Limb (tissue), 2 donors: ENCODE data around the gene XIRP1.
"Not testable (repeated sequence)": the region's sequence is repeated elsewhere in the genome, so short reads cannot be mapped to it uniquely, and the experiment has no call there.

Experiments
- DNase-seq, 2 donors: peaks; one replicate each; pipeline ENCODE4 v3.0.0-alpha.2; 2016; ENCODE audit errors: extremely low spot score in 2 of 2

The XIRP1 gene

DNA sequence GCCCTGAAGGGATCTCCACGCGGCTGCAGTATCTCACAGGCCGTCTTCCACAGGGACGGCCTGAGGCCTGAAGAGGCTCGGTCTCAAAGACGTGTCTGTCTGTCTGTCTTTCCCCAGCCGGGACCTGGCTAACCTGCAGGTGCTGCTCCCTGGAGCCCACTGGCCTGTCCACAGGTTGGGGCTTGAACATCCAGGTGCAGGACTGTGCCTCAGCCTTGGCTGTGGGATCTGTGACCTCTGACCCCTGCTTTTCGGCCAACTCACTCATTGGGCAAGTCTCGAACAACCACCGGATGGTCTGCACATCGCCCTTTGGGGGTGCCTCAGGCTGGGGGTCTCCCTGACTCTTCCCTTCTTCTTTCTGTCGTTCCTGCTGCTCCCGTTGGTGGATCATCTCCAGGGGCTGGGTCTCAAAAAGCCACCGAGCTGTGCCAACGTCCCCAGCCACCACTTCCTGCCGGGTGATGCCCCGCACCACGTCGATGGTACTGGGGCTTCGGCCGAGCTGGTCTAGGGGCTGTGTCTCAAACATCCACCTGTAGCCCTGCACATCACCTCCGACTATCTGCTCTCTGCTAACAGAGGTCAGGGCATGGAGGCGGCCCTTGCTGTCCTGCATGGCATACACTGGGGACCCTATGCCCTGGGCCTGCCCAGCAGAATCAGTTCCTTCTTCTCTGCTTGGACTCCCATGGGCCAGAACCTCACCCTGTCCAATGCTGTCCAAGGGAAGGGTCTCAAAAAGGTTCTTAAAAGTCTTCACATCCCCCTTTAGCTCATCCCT, 4.8 kb downstream of the XIRP1 start:
- DNase-seq: no peak

GRCh38 chr3:39186692-39187151, 5.7 kb downstream of the XIRP1 start:
- DNase-seq: no peak

- no peak for DNase-seq
Observed at GRCh38 chr3:39185959-39186691, 6.3 kb downstream of the XIRP1 start.

GRCh38 chr3:39185326-39185958, 7.0 kb downstream of the XIRP1 start:
- DNase-seq: no peak

DNA sequence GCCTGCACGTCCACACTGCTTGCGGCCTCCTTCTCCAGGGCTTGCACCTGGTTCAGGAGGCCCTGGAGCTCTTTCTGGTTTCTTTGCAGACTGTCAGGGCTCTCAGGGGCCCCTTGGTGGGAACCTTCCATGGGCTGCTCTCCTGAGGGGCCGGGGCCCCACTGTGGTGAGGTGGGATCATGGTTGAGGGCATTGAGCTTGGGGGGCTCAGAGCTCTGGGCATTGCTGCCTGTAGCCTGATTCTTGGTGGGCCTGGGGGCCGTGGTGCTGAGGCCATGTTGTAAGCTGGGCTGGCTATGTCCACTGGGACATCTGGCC, 7.5 kb downstream of the XIRP1 start:
- DNase-seq: no peak

GRCh38 chr3:39184081-39184967, 8.1 kb downstream of the XIRP1 start:
- DNase-seq: no peak

- no peak for DNase-seq
Observed at GRCh38 chr3:39183211-39184080, 8.9 kb downstream of the XIRP1 start.

- DNase-seq: no peak
Observed at GRCh38 chr3:39181408-39182335, 10.7 kb downstream of the XIRP1 start.

DNA sequence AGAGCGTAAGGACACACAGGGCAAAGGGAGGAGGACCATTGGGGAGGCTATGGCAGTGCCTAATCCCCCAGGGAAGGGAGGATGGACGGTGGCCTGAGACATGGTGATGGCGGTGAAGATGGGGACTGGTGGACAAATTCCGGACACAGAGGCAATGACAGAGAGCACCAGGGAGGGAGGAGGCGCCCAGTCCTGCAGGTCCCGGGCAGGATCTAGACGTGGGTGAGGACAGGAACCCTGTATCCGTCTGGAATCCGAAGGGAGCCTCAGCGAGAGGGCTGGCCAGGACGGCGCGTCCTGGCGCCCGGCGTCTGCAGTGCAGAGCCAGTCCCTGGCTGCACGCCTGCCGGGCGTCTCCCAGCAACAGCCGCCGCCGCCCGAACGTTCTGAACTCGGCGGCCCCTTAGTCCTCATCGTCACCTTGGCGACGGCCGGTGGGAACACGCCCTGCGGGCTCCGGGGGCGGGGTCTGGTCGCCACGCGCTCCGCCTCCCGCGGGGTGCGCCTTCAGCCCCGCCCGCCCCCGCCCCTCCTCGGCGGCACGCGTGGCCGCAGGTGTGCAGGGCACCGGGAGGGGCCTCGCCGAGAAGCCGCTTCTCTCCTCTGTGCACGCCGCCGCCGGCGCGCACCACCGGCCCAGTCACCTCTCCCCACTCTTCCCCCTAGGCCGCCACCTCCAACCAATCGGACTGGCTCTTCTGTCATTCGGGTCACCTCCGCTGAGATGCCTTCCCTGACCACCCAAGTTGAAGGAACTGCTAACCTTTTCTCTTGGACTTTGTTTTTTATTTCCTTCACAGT, 11.6 kb downstream of the XIRP1 start:
- DNase-seq: peak; percentile 86 to 90

- DNase-seq: no peak
Observed at GRCh38 chr3:39180183-39180545, 12.2 kb downstream of the XIRP1 start.

DNA sequence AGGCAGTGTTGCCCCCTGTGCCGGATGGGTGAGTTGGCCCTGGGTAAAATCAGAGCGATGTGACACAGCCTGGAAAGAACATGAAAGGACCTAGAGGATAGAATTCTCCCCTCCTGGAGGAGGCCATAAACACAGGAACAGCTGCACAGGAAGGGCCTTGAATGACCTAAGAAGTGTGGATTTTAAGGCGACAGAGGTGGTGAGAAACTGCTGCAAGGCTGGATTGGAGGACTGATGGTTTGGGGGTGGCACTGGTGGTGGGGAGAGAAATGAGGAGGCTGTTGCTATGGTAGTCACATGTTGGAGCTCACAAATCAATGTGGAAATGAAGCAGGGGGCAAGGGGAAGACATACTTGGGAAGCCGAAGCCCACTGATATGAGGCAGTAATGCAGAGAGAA, 13.8 kb downstream of the XIRP1 start:
- no peak for DNase-seq

DNA sequence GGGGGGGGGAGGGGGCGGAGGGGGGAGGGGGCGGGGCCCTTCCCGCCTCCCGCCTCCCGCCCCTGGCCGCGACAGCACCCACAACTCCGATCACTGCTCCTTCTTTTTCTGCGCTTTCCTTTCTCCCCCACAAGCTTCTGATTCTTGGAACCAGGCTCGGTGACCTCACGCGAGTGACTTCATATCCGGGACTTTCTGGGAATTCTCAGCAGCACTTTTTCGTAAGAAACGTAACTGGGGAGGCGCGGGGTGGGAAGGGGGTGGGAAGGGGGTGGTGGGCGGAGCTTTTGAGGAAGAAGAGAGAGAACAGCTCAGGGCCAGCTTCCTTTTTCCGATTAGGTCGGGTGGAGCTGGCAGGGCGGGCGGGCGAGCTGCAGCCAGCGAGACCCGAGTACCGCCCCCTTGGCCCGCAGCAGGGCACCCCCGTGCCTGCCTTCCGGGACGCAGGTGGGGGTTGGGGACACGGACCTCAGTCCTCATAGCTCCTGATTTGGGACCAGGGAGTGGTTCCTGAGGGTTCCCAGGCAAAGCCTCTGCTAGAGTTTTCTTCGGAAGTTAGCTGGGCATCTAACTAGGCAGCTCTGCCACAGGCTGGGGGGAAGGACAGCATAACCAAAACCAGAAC, 14.6 kb downstream of the XIRP1 start:
- DNase-seq: peak; percentile 92

DNA sequence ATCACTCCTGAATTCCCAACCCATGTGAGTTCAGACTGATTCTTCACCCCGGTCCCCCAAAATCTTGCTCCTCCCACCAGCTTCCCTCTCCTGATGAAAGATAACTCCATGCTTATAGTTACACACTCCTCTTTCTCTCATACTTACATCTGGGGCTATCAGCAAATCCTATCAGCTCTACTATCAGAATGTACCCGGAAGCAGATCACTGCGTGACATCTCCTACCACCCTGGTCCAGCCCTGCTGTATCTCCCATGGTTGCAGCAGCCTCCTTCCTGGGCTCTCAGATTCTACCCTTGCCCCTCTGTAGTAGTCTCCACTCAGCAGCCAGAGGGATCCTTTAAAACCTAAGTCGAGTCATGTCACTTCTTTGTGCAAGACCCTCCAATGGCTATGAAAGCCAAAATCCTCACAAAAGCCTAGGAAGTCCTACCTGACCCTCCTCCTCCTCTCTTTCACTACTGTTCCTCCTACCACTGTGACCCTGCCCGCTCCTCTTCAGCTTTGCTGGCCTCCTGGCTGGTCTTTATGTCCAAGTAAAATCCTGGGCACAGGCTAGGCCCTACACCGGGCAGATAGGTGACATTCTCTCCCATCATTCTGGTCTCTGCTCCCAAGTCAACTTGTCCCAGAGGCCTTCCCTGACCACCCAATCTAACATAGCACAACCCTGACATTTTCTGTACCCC, 16.2 kb downstream of the XIRP1 start:
- no peak for DNase-seq

DNA sequence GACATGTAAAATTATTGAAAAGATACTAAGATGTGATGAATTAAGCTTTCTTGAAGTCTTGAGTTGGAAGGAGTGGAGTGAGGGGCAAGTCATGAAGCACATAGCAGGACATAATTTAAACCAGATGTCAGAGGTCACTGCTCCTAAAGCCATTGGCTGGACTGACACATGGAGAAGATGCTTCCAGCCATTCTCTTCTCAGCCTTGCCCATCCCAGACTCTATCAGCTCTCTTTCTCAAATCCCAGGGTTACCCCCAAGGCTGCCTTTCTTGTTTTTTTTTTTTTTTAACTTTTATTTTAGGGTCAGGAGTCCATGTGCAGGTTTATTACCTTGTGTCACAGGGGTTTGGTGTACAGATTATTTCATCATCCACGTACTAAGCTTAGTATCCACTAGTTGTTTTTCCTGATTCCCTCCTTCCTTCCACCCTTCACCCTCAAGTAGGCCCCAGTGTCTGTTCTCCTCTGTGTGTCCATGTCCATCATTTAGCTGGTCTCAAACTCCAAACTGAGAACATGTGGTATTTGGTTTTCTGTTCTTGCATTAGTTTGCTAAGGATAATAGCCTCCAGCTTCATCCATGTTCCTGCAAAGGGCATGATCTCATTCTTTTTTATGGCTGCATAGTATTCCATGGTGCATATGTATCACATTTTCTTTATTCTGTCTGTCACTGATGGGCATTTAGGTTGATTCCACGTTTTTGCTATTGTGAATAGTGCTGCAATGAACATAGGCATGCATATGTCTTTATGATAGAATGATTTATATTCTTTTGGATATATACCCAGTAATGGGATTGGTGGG, 18.9 kb downstream of the XIRP1 start:
- DNase-seq: no peak

DNA sequence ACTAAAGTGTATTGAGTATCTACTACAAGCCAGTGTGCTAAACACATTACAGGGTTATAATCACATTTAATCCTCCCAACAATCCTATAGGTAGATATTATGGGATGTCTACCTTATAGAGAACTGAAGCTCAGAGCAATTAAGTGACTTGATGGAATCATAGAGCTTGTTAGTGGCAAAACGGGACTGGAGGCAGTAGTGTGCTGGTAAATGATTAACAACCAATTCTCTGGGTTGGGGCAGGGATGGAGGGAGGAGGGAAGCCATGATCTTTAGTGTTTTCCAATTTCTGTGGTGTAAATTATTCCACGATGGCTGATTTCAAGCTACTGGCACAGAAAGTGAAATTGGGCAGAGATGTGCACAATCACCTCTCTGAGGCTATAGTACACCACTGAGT, 20.5 kb downstream of the XIRP1 start:
- no peak for DNase-seq

GRCh38 chr3:39170877-39171276, 21.5 kb downstream of the XIRP1 start:
- not testable (repeated sequence) for DNase-seq

- no peak for DNase-seq
Observed at GRCh38 chr3:39170461-39170860, 21.9 kb downstream of the XIRP1 start.
